Measurements from ENCODE around the gene TNFSF9.

GRCh38 chr19:6484230-6484629, 46.6 kb upstream of the TNFSF9 start:
- TF ChIP-seq CTCF (IDR thresholded peaks at IDR 0.05; ENCODE audit: insufficient read depth, low read length, poor library complexity, severe bottlenecking), result no peak
- TF ChIP-seq EZH2phosphoT487 (conservative IDR thresholded peaks at IDR 0.05; ENCODE audit: low read length), result no peak

All from SU-DHL-6 (cell line).